Amygdala (tissue), 56 donors: ENCODE results near the gene SMS.

Source experiments
- DNase-seq, 56 donors: peaks; one replicate each; lab custom pipeline; 2025; lab: John Stamatoyannopoulos, UW

Gene SMS

GRCh38 chrX:22032506-22032905 lies 92.0 kb downstream of the SMS start:
- DNase-seq, result no peak

DNA sequence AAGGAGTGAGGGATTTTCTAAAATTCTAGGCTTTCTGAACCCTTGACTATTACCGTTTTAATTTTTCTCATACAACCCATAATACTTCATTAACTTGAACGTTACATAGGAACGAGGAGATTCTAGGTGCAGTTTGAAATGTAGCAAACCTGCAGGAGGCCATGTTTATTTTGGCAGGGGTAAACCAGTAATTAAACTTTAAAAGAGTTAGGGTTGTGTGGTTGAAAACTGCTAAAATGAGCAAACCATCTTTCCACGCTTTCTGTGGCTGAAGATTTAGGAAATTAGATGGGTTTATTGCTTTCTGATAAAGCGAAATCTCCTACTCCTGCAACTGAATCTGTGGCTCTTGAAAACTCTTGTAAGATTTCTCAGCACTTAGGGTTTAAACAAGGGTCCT lies 93.3 kb downstream of the SMS start:
- DNase-seq, result no peak

DNA sequence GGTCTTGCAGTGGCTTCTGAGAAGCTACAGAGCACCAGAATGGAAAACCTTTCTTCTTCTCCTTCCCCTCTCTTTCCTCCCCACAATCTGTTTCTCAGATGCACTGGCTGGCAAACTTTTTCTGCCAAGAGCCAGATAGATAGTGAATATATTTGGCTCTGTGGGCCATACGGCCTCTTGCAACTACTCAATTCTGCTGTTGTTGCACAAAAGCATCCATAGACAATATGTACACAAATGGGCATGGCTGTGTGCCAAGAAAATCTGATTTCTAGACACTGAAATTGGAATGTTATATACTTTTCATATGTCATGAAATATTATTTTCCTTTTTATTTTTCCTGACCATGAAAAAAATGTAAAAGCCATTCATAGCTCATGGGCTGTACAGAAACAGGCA lies 94.7 kb downstream of the SMS start:
- DNase-seq, result no peak

DNA sequence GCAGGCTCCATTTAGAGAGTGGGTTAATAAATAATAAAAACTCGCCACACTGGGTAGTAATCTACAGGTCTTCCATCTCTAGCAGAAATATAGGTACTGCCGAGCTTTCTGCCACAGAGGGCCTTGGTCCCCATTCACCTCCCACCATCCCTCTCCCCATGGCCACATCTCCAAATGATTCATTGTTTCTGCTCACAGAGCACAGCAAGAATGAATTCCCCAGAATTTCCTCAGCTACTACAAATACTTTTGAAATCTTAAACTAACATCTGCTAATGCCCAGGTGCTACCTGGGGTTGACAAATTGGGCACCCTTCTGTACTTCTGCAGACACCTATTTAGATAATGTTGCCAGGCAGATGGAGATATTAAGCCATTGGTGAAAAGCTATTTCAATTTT lies 96.7 kb downstream of the SMS start:
- no peak for DNase-seq

DNA sequence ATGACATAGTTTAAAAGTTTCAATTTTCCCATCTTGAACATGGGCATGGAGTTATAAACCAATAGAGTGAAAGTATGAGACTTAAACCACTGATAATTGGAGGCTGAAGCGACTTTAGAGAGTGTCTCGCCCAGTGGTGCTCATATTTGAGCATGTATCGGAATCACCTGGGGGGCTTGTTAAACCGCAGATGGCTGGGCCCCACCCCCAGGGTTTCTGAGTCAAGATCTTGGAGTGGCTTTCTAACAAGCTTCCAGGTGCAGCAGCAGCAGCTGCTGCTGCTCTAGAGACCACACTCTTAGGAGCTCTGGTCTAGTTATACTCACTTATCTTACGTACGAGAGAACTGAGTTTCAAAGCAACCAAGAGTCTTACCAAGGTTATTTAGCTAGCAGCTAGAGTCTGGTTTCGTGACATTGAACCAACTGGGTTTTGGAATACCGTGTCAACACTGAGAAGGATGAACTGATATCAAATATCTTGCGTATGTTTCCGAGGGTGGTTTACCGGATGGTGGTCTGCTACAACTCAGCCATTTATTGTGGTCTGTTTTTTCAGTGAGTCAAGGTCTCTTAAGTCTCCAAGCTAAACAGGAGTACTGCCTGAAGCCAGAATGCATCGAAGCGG lies 97.5 kb downstream of the SMS start:
- DNase-seq, result no peak

- DNase-seq, result no peak
Measured at GRCh38 chrX:22039541-22039940, 99.0 kb downstream of the SMS start.

- no peak for DNase-seq
Measured at GRCh38 chrX:22040184-22040583, 99.7 kb downstream of the SMS start.

DNA sequence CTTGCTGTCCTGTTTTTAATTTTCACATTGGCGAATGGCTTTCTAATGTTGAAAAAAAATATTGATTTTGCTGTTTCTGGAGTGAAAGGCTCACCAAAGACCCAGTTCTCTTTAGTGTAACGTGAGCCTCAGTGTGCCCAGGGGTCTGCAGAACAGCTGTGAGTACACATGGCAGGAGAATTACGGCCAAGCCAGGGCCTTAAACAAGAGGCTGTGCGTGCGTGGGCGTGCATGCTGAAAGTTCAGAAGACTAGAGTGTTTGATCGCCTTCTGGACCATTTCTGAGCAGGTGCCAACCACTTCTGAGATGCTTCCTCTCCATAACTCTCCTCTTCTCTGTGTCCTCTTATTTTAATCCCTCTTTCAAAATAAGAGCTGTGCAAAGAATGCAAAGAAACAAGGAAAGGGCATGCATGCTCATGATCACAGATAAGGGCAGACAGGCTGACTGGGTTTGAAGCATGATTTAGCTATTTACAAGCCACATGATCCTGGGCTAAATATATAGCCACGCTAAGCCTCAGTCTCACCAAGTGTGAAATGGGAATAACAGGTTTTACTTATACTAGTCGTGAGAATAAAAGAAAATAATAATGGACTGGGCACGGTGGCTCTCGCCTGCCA lies 101.5 kb downstream of the SMS start:
- no peak for DNase-seq

DNA sequence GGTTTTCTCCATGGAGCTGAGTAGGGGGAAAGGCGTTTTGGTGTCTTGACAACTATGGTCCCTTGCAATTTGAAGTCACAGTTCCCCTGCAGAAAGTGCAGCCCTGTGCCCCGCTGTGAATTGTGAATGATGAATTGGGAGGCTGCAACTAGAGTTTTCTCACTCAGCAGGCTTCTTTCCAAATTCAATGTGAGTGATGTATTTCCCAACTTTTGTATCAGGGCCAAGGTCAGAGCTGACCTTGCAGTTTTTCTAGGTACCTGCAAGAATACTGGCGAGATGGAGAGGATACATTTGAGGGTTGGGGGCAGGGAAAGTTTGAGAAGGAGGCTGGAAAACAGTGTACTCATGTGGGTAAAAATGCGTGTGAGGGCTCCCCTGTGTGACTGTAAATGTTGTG lies 103.4 kb downstream of the SMS start:
- no peak for DNase-seq
